IMR-90 (cell line): ENCODE results near the gene WWC2.

Experiments
- BHLHE40 ChIP-seq: fragments of 150-350 bp; IDR thresholded peaks from 2 replicates; pipeline ENCODE4 v1.6.1; 2016; ENCODE audit warnings: mild to moderate bottlenecking, low read depth, low read length
- CHD1 ChIP-seq: IDR thresholded peaks from 2 replicates; pipeline ENCODE4 v1.6.1; 2012; ENCODE audit warnings: low read depth, low read length, improper control_type of control experiment
- CTCF ChIP-seq: conservative IDR thresholded peaks from 2 replicates; pipeline ENCODE4 v1.5.1; 2012; ENCODE audit warnings: mild to moderate bottlenecking, low read depth, low read length, improper control_type of control experiment
- RAD21 ChIP-seq: IDR thresholded peaks from 2 replicates; pipeline ENCODE4 v1.6.1; 2012; ENCODE audit warnings: low read length, improper control_type of control experiment

- TF ChIP-seq CTCF, result no peak
- TF ChIP-seq BHLHE40, result no peak
- TF ChIP-seq CHD1, result no peak
- TF ChIP-seq RAD21, result no peak
These were observed 258.0 kb downstream of the WWC2 start for GRCh38 chr4:183356931-183357675.
